SU-DHL-6 (cell line): ENCODE data around the gene MFNG.

ENCODE experiments used
- H2AFZ ChIP-seq: fragments of 200-600 bp; sonication (generic); 2 replicates; pipeline ENCODE4 v1.6.1; 2014; ENCODE audit warnings: low read depth, mild to moderate bottlenecking, moderate library complexity, mixed read lengths, antibody characterized with exemption, low read length; ENCODE audit not compliant: severe bottlenecking
- H3F3A ChIP-seq: fragments of 200-600 bp; shearing (Covaris generic); 2 replicates; pipeline ENCODE4 v1.6.0; 2016; ENCODE audit warnings: antibody characterized with exemption, mild to moderate bottlenecking; ENCODE audit not compliant: insufficient read depth
- H3K27ac ChIP-seq: fragments of 200-600 bp; sonication (generic); 2 replicates; pipeline ENCODE4 v1.5.1; 2016; ENCODE audit warnings: low read depth, mild to moderate bottlenecking, low read length, moderate library complexity, mixed read lengths
- H3K27me3 ChIP-seq: fragments of 200-600 bp; sonication (generic), shearing (Covaris generic); 2 replicates; pipeline ENCODE4 v1.6.0; 2014; ENCODE audit warnings: mild to moderate bottlenecking, low read length
- H3K36me3 ChIP-seq: fragments of 200-600 bp; sonication (generic); 2 replicates; pipeline ENCODE4 v1.6.1; 2014; ENCODE audit warnings: mild to moderate bottlenecking, low read length, mixed read lengths
- H3K4me2 ChIP-seq: fragments of 300-600, 200-600 bp; shearing (Covaris generic), sonication (generic); 2 replicates; pipeline ENCODE4 v1.6.0; 2014; ENCODE audit warnings: low read length, low read depth, mild to moderate bottlenecking; ENCODE audit not compliant: poor library complexity, severe bottlenecking
- H3K4me3 ChIP-seq: fragments of 200-600 bp; sonication (generic); 2 replicates; pipeline ENCODE4 v1.5.1; 2014; ENCODE audit warnings: antibody characterized with exemption, low read length, mild to moderate bottlenecking, mixed read lengths; ENCODE audit not compliant: insufficient read depth, poor library complexity, severe bottlenecking
- H3K79me2 ChIP-seq: fragments of 200-600 bp; sonication (generic); 2 replicates; pipeline ENCODE4 v1.6.1; 2014; ENCODE audit warnings: mild to moderate bottlenecking, low read length, moderate library complexity; ENCODE audit not compliant: insufficient read depth
- H3K9ac ChIP-seq: fragments of 200-600 bp; sonication (generic); 2 replicates; pipeline ENCODE4 v1.7.0; 2014; ENCODE audit warnings: mild to moderate bottlenecking, low read length
- H3K9me2 ChIP-seq: fragments of 200-600 bp; sonication (generic); replicated peaks from 2 replicates; pipeline ENCODE4 v1.6.1; 2014; ENCODE audit warnings: low read length; ENCODE audit not compliant: insufficient read depth
- H3K9me3 ChIP-seq: fragments of 200-600 bp; sonication (generic); 2 replicates; pipeline ENCODE4 v1.6.1; 2014; ENCODE audit warnings: low read length, mixed read lengths; ENCODE audit not compliant: insufficient read depth
- H4K20me1 ChIP-seq: fragments of 200-600 bp; sonication (generic); 2 replicates; pipeline ENCODE4 v1.6.1; 2014; ENCODE audit warnings: low read depth, mild to moderate bottlenecking, antibody characterized with exemption, low read length, moderate library complexity, mixed read lengths
- EZH2phosphoT487 ChIP-seq: fragments of 200-600 bp; sonication (generic), shearing (Covaris generic); conservative IDR thresholded peaks from 2 replicates; pipeline ENCODE4 v1.6.1; 2018; ENCODE audit warnings: mild to moderate bottlenecking, antibody characterized with exemption, low read length, moderate library complexity, mixed read lengths
- TF ChIP-seq, protein P1 (sequence below): fragments of 200-600 bp; sonication (generic); IDR thresholded peaks from one replicate; pipeline ENCODE4 v1.5.1; 2017; ENCODE audit warnings: antibody characterized with exemption, mild to moderate bottlenecking, low read length, moderate library complexity; ENCODE audit not compliant: insufficient read depth, poor library complexity, severe bottlenecking

MFNG gene

DNA sequence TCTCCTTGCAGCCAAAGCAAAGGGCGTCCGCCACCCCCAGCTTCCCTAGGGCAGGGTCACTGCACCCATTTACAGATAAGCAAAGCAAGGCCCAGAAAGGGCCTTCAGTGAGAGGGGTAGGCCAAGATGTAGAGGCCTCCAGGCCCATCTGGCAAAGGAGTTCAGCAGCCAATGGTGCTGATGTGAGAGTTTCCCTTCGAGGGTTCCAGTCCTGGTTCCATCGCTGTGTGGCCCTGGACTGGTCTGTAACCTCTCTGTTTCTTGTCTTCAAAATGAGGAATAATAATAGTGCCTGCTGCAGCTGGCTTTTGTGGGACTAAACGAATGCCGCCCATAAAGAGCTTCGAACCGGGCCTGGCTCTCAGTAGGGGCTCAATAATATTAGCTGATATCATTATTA lies 62.9 kb downstream of the MFNG start:
- Histone ChIP-seq H3K9me2 (no peaks in the 10 kb centered on the region), H4K20me1 (no peaks in the 10 kb centered on the region), H3K27ac (no peak overlapping the region), H3K4me3 (no peak overlapping the region), H2AFZ (no peak overlapping the region), H3K9ac (no peak overlapping the region), H3K27me3 (no peaks in the 10 kb centered on the region), H3K9me3 (no peaks in the 10 kb centered on the region), H3K36me3 (no peaks in the 10 kb centered on the region), H3F3A (no peaks in the 10 kb centered on the region), H3K4me2 (no peak overlapping the region), H3K79me2 (no peaks in the 10 kb centered on the region)
- TF ChIP-seq, protein P1, sequence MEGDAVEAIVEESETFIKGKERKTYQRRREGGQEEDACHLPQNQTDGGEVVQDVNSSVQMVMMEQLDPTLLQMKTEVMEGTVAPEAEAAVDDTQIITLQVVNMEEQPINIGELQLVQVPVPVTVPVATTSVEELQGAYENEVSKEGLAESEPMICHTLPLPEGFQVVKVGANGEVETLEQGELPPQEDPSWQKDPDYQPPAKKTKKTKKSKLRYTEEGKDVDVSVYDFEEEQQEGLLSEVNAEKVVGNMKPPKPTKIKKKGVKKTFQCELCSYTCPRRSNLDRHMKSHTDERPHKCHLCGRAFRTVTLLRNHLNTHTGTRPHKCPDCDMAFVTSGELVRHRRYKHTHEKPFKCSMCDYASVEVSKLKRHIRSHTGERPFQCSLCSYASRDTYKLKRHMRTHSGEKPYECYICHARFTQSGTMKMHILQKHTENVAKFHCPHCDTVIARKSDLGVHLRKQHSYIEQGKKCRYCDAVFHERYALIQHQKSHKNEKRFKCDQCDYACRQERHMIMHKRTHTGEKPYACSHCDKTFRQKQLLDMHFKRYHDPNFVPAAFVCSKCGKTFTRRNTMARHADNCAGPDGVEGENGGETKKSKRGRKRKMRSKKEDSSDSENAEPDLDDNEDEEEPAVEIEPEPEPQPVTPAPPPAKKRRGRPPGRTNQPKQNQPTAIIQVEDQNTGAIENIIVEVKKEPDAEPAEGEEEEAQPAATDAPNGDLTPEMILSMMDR = no peak
- no peak for TF ChIP-seq EZH2phosphoT487

- Histone ChIP-seq H3K4me2 (no peak overlapping the region), H3K4me3 (no peak overlapping the region), H3K27me3 (no peaks in the 10 kb centered on the region), H4K20me1 (no peaks in the 10 kb centered on the region), H3F3A (no peaks in the 10 kb centered on the region), H3K9ac (no peak overlapping the region), H2AFZ (no peak overlapping the region), H3K9me2 (no peaks in the 10 kb centered on the region), H3K27ac (no peak overlapping the region), H3K79me2 (no peaks in the 10 kb centered on the region), H3K9me3 (no peaks in the 10 kb centered on the region), H3K36me3 (no peaks in the 10 kb centered on the region)
- TF ChIP-seq, protein P1 = no peak
- no peak for TF ChIP-seq EZH2phosphoT487
Observed at GRCh38 chr22:37421468-37421877, 64.7 kb downstream of the MFNG start.

- no peak overlapping the region for H3K27ac ChIP-seq
- no peak overlapping the region for H2AFZ ChIP-seq
- no peak overlapping the region for H3K4me2 ChIP-seq
- no peaks in the 10 kb centered on the region for H3K27me3 ChIP-seq
- H3K79me2 ChIP-seq = no peaks in the 10 kb centered on the region
- H3K9me2 ChIP-seq = no peaks in the 10 kb centered on the region
- H3F3A ChIP-seq = no peaks in the 10 kb centered on the region
- no peak overlapping the region for H3K4me3 ChIP-seq
- no peaks in the 10 kb centered on the region for H4K20me1 ChIP-seq
- H3K36me3 ChIP-seq = no peaks in the 10 kb centered on the region
- no peak for TF ChIP-seq EZH2phosphoT487
- TF ChIP-seq, protein P1 = no peak
- H3K9ac ChIP-seq = no peak overlapping the region
- no peaks in the 10 kb centered on the region for H3K9me3 ChIP-seq
Observed at GRCh38 chr22:37420686-37421467, 65.3 kb downstream of the MFNG start.
